Natural killer cell treated with Interleukin-12 subunit alpha and Interleukin-12 subunit beta and Interleukin-15 and Interleukin-18, amount 100 ng/mL, for 72 hours (primary cell): ENCODE results near the gene ZNF678. TPM values are rescaled to one million over a fixed set of nuclear protein-coding genes. Genes with fewer than 3 reads are reported as not detected.

Source experiments
- ATAC-seq, 2 donors: fragments of 150-1000 bp; cut with Tn5 transposase in 1 of 2; sonication (Bioruptor Pico), chemical (Tn5 transposase) in 1 of 2; 2 replicates each; pipeline ENCODE4 v1.10.0; 2021
- DNase-seq: peaks from one replicate; pipeline ENCODE4 v3.0.0; 2022; ENCODE audit warnings: low spot score
- H3K27ac Mint-ChIP-seq, 2 donors: 1 replicate in 1 of 2; 2 replicates in 1 of 2; pipeline ENCODE4 v1.8.0; 2022; ENCODE audit warnings: mixed read lengths in 2 of 2, mild to moderate bottlenecking in 1 of 2, moderate library complexity in 1 of 2
- H3K27me3 Mint-ChIP-seq, 2 donors: 1 replicate in 1 of 2; 2 replicates in 1 of 2; pipeline ENCODE4 v1.8.0; 2022; ENCODE audit warnings: mixed read lengths in 2 of 2
- H3K36me3 Mint-ChIP-seq: one replicate; pipeline ENCODE4 v1.8.0; 2022; ENCODE audit warnings: mixed read lengths
- H3K4me1 Mint-ChIP-seq, 2 donors: 1 replicate in 1 of 2; 2 replicates in 1 of 2; pipeline ENCODE4 v1.8.0; 2022; ENCODE audit warnings: low read depth in 2 of 2, mixed read lengths in 2 of 2, mild to moderate bottlenecking in 1 of 2
- H3K4me3 Mint-ChIP-seq: one replicate; pipeline ENCODE4 v1.8.0; 2022; ENCODE audit warnings: mixed read lengths
- H3K9me3 Mint-ChIP-seq: 2 replicates; pipeline ENCODE4 v1.8.0; 2022; ENCODE audit warnings: mixed read lengths
- total RNA-seq, 2 donors: library from RNA; stranded (reverse); gene quantifications; one replicate each; pipeline ENCODE4 v1.2.3, GENCODE V29; 2022

Gene ZNF678
- total RNA-seq, 2 donors from 2014 or later, result 5.7 to 7.6 TPM

DNA sequence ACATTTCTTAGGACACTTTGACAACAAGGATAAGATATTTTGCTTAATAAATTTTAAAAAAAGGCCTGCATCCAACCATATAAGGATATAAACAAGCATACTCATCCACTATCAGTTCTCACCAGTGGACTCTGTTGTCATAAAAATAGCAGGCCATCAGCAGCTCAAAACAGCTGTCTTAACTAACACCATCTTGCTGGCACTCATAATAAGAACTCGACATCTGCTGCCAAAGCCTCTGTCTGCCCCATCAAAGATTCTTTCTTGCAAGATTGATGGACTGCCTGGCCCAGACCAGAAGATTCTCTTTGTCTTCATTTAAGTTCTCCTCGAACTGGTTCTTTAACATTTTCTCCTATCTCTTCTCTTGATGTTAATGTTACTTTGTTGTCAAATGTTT is 161.7 kb downstream of the ZNF678 start:
- no peak overlapping the region for H3K27ac Mint-ChIP-seq
- H3K36me3 Mint-ChIP-seq, result peaks cover 40% of the 10 kb centered on the region
- peaks cover 0 to 13% of the 10 kb centered on the region in 2 donors for H3K27me3 Mint-ChIP-seq
- DNase-seq (no peak), ATAC-seq (no peak)
- H3K4me1 Mint-ChIP-seq, result peaks cover 0 to 10% of the 10 kb centered on the region in 2 donors
- H3K9me3 Mint-ChIP-seq, result peaks cover 24% of the 10 kb centered on the region
- no peak overlapping the region for H3K4me3 Mint-ChIP-seq

DNA sequence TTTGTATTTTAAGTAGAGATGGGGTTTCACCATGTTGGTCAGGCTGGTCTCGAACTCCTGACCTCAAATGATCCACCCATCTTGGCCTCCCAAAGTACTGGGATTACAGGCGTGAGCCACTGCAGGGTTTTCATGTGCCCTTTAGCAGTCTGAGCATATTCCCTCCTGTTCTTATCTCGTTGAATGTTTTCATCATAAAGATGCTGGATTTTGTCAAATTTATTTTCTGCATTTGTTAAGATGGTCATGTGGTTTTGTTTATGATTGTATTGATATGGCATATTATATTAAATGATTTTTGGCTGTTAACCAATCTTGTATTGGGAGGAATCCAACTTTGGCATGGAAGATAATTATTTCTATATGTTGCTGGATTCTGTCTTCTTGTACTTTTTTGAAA is 163.0 kb downstream of the ZNF678 start:
- no peak for DNase-seq
- no peak overlapping the region for H3K4me3 Mint-ChIP-seq
- H3K4me1 Mint-ChIP-seq, result peaks cover 0 to 8% of the 10 kb centered on the region in 2 donors

More for the DNA sequence above, 163.0 kb downstream of the ZNF678 start:
- no peak for ATAC-seq
- Mint-ChIP-seq H3K9me3 (peaks cover 14% of the 10 kb centered on the region), H3K36me3 (peaks cover 27% of the 10 kb centered on the region), H3K27ac (no peak overlapping the region), H3K27me3 (peaks cover 0 to 13% of the 10 kb centered on the region in 2 donors)

Other genes starting within 250 kb of the ZNF678 start
- gene CDC42BPA, start 245.1 kb upstream of the ZNF678 start, total RNA-seq, result 1 to 10 TPM in 1 of 2 donors, under 1 TPM in 1; 0.64 to 2.8 TPM
- 10 to 100 TPM; 17.3 to 34.0 TPM for gene JMJD4, start 171.7 kb downstream of the ZNF678 start, total RNA-seq
- 10 to 100 TPM; 23.5 to 32.5 TPM for gene SNAP47, start 171.9 kb downstream of the ZNF678 start, total RNA-seq